CD8-positive, alpha-beta memory T cell (primary cell): ENCODE measurements around the gene SEPTIN5. TPM values are rescaled to one million over a fixed set of nuclear protein-coding genes. Genes with fewer than 3 reads are reported as not detected.

ENCODE experiments used
- CTCF ChIA-PET: fragments of 350-600 bp; sonication (Branson Sonifier 250); formaldehyde crosslinking; loops from one replicate; lab custom pipeline; 2021; ENCODE audit warnings: antibody characterized with exemption; lab: Charles Lee
- POLR2A ChIA-PET: fragments of 350-600 bp; sonication (Branson Sonifier 250); formaldehyde crosslinking; loops from one replicate; lab custom pipeline; 2021; ENCODE audit warnings: antibody characterized with exemption; lab: Charles Lee
- DNase-seq, 5 donors: peaks; one replicate each; pipeline versions ENCODE4 v3.0.0 to v3.0.0-alpha.2; 2020 to 2022; ENCODE audit warnings: mixed read lengths in 1 of 5
- H3K27ac ChIP-seq: one replicate; pipeline ENCODE4 v1.7.0; 2013; ENCODE audit warnings: low read depth, mild to moderate bottlenecking, low read length, moderate library complexity
- H3K27me3 ChIP-seq: 2 replicates; pipeline ENCODE4 v1.7.0; 2013; ENCODE audit warnings: low read length, mild to moderate bottlenecking; ENCODE audit not compliant: insufficient read depth, poor library complexity, severe bottlenecking
- H3K36me3 ChIP-seq: 2 replicates; pipeline ENCODE4 v1.7.0; 2013; ENCODE audit warnings: mild to moderate bottlenecking, low read length, moderate library complexity; ENCODE audit not compliant: insufficient read depth
- H3K4me1 ChIP-seq: 2 replicates; pipeline ENCODE4 v1.7.0; 2013; ENCODE audit warnings: mild to moderate bottlenecking, low read length, moderate library complexity; ENCODE audit not compliant: insufficient read depth
- H3K4me3 ChIP-seq: 2 replicates; pipeline ENCODE4 v1.7.0; 2013; ENCODE audit warnings: mild to moderate bottlenecking, low read length
- H3K9me3 ChIP-seq: 2 replicates; pipeline ENCODE4 v1.7.0; 2013; ENCODE audit warnings: mild to moderate bottlenecking, low read length
- H3K27ac Mint-ChIP-seq, 8 donors: one replicate each; pipeline ENCODE4 v1.8.0; 2020 to 2021; ENCODE audit warnings: mixed read lengths in 8 of 8, mild to moderate bottlenecking in 6 of 8, inconsistent platforms in 3 of 8, moderate library complexity in 3 of 8
- H3K27me3 Mint-ChIP-seq, 2 donors: one replicate each; pipeline ENCODE4 v1.8.0; 2020 to 2021; ENCODE audit warnings: mixed read lengths in 2 of 2, mild to moderate bottlenecking in 1 of 2, moderate library complexity in 1 of 2
- H3K36me3 Mint-ChIP-seq, 3 donors: one replicate each; pipeline ENCODE4 v1.8.0; 2020 to 2021; ENCODE audit warnings: mixed read lengths in 3 of 3, inconsistent platforms in 1 of 3, mild to moderate bottlenecking in 1 of 3
- H3K4me1 Mint-ChIP-seq, 3 donors: one replicate each; pipeline ENCODE4 v1.8.0; 2020 to 2021; ENCODE audit warnings: mixed read lengths in 3 of 3, inconsistent platforms in 1 of 3, mild to moderate bottlenecking in 1 of 3
- H3K4me3 Mint-ChIP-seq, 7 donors: one replicate each; pipeline ENCODE4 v1.8.0; 2020 to 2021; ENCODE audit warnings: mixed read lengths in 7 of 7, mild to moderate bottlenecking in 6 of 7, moderate library complexity in 4 of 7, inconsistent platforms in 2 of 7
- H3K9me3 Mint-ChIP-seq, 5 donors: one replicate each; pipeline ENCODE4 v1.8.0; 2020 to 2022; ENCODE audit warnings: mixed read lengths in 5 of 5, mild to moderate bottlenecking in 3 of 5, moderate library complexity in 2 of 5, inconsistent platforms in 1 of 5
- polyA plus RNA-seq: library from polyadenylated mRNA; unstranded; fragments of 300-500 nt; fragmentation: Illumina TruSeq; gene quantifications from one replicate; pipeline ENCODE4 v1.2.3, GENCODE V29; 2021
- total RNA-seq, 2 experiments: library from RNA; stranded (reverse); gene quantifications; one replicate each; pipeline ENCODE4 v1.2.3, GENCODE V29; 2021

Gene SEPTIN5
- total and polyA plus RNA-seq, 3 experiments from 2014 or later = 0.20 to 0.38 TPM; not detected in 1

GRCh38 chr22:19728836-19729235 lies 14.5 kb downstream of the SEPTIN5 start:
- Mint-ChIP-seq H3K27me3 (peaks cover 6 to 14% of the 10 kb centered on the region in 2 donors), H3K9me3 (no peaks in the 10 kb centered on the region), H3K27ac (no peak overlapping the region), H3K4me1 (peaks cover 0 to 11% (median 4%) of the 10 kb centered on the region in 3 donors), H3K36me3 (no peaks in the 10 kb centered on the region), H3K4me3 (no peak overlapping the region)
- Histone ChIP-seq H3K27ac (no peak overlapping the region), H3K4me1 (peaks cover 9% of the 10 kb centered on the region), H3K4me3 (no peak overlapping the region), H3K27me3 (peaks cover 9% of the 10 kb centered on the region), H3K36me3 (no peaks in the 10 kb centered on the region), H3K9me3 (no peaks in the 10 kb centered on the region)
- no peak for DNase-seq
- ChIA-PET CTCF (interaction anchor here (2.2 to 6.5 kb wide), 2 partner anchors 175 to 183 kb away, joined by 35 to 111 read pairs; no protein-coding TSS in a partner anchor), POLR2A (no interaction called here)

DNA sequence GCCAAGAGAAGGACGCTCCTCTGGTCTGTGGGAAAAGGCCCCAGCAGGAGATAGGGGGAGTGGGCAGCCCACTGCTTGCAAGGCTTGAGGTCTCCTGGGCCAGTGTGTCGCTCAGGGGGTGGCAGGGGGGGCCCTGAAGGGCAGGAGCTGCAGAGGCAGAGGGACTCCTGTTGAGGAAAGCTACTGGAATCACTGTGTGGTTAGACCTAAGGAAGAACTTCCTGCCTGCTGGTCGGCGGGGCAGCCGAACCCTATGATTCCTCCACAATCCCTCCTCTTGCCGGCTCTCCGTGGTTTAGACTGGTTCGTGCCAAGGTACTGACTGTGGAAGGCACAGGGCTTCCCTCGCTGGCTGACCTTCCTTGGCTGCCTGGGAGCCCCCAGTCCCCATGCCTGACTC lies 15.2 kb downstream of the SEPTIN5 start:
- Histone ChIP-seq H3K9me3 (no peaks in the 10 kb centered on the region), H3K4me3 (no peak overlapping the region), H3K4me1 (peaks cover 9% of the 10 kb centered on the region), H3K27ac (no peak overlapping the region), H3K36me3 (no peaks in the 10 kb centered on the region), H3K27me3 (peaks cover 5% of the 10 kb centered on the region)
- ChIA-PET POLR2A (no interaction called here), CTCF (interaction anchor here (1.2 to 6.5 kb wide), 8 partner anchors 13 to 211 kb away, joined by 4 to 111 read pairs (median 12); no protein-coding TSS in a partner anchor)
- no peaks in the 10 kb centered on the region for H3K36me3 Mint-ChIP-seq
- H3K27me3 Mint-ChIP-seq = peaks cover 6 to 13% of the 10 kb centered on the region in 2 donors
- no peaks in the 10 kb centered on the region for H3K9me3 Mint-ChIP-seq
- no peak overlapping the region for H3K27ac Mint-ChIP-seq
- H3K4me1 Mint-ChIP-seq = peaks cover 0 to 10% (median 3%) of the 10 kb centered on the region in 3 donors
- DNase-seq = no peak
- H3K4me3 Mint-ChIP-seq = no peak overlapping the region

- H3K27ac Mint-ChIP-seq = peak overlapping the region in 1 of 8 donors; percentile 79
These were observed 15.9 kb downstream of the SEPTIN5 start for GRCh38 chr22:19730198-19730597.

GRCh38 chr22:19730655-19731360 lies 16.5 kb downstream of the SEPTIN5 start:
- Mint-ChIP-seq H3K9me3 (no peaks in the 10 kb centered on the region), H3K4me3 (peak overlapping the region; percentile 63 to 81 (median 80)), H3K27me3 (peaks cover 4 to 5% of the 10 kb centered on the region in 2 donors), H3K27ac (peak overlapping the region in 1 of 8 donors; percentile 57), H3K4me1 (peaks cover 0 to 4% (median 2%) of the 10 kb centered on the region in 3 donors), H3K36me3 (no peaks in the 10 kb centered on the region)
- Histone ChIP-seq H3K4me1 (peaks cover 9% of the 10 kb centered on the region), H3K4me3 (peak overlapping the region; percentile 63), H3K27ac (peak overlapping the region; percentile 38), H3K36me3 (no peaks in the 10 kb centered on the region), H3K9me3 (no peaks in the 10 kb centered on the region), H3K27me3 (no peaks in the 10 kb centered on the region)
- peak; percentile 71 to 88 (median 81) for DNase-seq
- ChIA-PET CTCF (interaction anchor here (0.6 to 6.5 kb wide), 34 partner anchors 10 to 399 kb away, joined by 3 to 111 read pairs (median 4); no protein-coding TSS in a partner anchor), POLR2A (interaction anchor here (1.2 kb wide), 1 partner anchor 179 kb away, joined by 4 read pairs; no protein-coding TSS in a partner anchor)

More at GRCh38 chr22:19730198-19730597, 15.9 kb downstream of the SEPTIN5 start:
- H3K4me3 ChIP-seq = no peak overlapping the region
- H3K27me3 Mint-ChIP-seq = peaks cover 5 to 6% of the 10 kb centered on the region in 2 donors
- POLR2A ChIA-PET = interaction anchor here (1.2 kb wide), 1 partner anchor 180 kb away, joined by 4 read pairs; no protein-coding TSS in a partner anchor
- no peaks in the 10 kb centered on the region for H3K36me3 Mint-ChIP-seq
- H3K9me3 ChIP-seq = no peaks in the 10 kb centered on the region
- H3K36me3 ChIP-seq = no peaks in the 10 kb centered on the region
- no peak for DNase-seq
- CTCF ChIA-PET = interaction anchor here (0.6 to 6.5 kb wide), 33 partner anchors 10 to 399 kb away, joined by 3 to 111 read pairs (median 4); no protein-coding TSS in a partner anchor
- peak overlapping the region; percentile 38 for H3K27ac ChIP-seq
- H3K4me1 ChIP-seq = peaks cover 9% of the 10 kb centered on the region
- H3K27me3 ChIP-seq = no peaks in the 10 kb centered on the region
- H3K9me3 Mint-ChIP-seq = no peaks in the 10 kb centered on the region
- peaks cover 0 to 4% (median 2%) of the 10 kb centered on the region in 3 donors for H3K4me1 Mint-ChIP-seq
- peak overlapping the region in 1 of 7 donors; percentile 23 for H3K4me3 Mint-ChIP-seq

- Mint-ChIP-seq H3K27ac (no peak overlapping the region), H3K4me3 (no peak overlapping the region), H3K4me1 (peaks cover 0 to 4% (median 2%) of the 10 kb centered on the region in 3 donors), H3K27me3 (peaks cover 4 to 5% of the 10 kb centered on the region in 2 donors), H3K9me3 (no peaks in the 10 kb centered on the region), H3K36me3 (no peaks in the 10 kb centered on the region)
- peaks cover 9% of the 10 kb centered on the region for H3K4me1 ChIP-seq
- ChIA-PET CTCF (interaction anchor here (0.8 to 6.5 kb wide), 23 partner anchors 9 to 398 kb away, joined by 3 to 111 read pairs (median 5); no protein-coding TSS in a partner anchor), POLR2A (no interaction called here)
- H3K4me3 ChIP-seq = no peak overlapping the region
- H3K36me3 ChIP-seq = no peaks in the 10 kb centered on the region
- peak overlapping the region; percentile 38 for H3K27ac ChIP-seq
- no peaks in the 10 kb centered on the region for H3K27me3 ChIP-seq
- DNase-seq = no peak
- no peaks in the 10 kb centered on the region for H3K9me3 ChIP-seq
These were observed 17.2 kb downstream of the SEPTIN5 start for GRCh38 chr22:19731361-19732135.

- Histone ChIP-seq H3K27me3 (no peaks in the 10 kb centered on the region), H3K36me3 (no peaks in the 10 kb centered on the region), H3K4me3 (no peak overlapping the region), H3K9me3 (no peaks in the 10 kb centered on the region), H3K4me1 (peaks cover 9% of the 10 kb centered on the region), H3K27ac (no peak overlapping the region)
- Mint-ChIP-seq H3K36me3 (no peaks in the 10 kb centered on the region), H3K27ac (peak overlapping the region in 1 of 8 donors; percentile 70), H3K4me1 (peaks cover 0 to 4% (median 2%) of the 10 kb centered on the region in 3 donors), H3K27me3 (peaks cover 4 to 5% of the 10 kb centered on the region in 2 donors), H3K9me3 (no peaks in the 10 kb centered on the region), H3K4me3 (no peak overlapping the region)
- ChIA-PET CTCF (interaction anchor here (2.8 to 6.5 kb wide), 2 partner anchors 10 to 180 kb away, joined by 10 to 111 read pairs; no protein-coding TSS in a partner anchor), POLR2A (no interaction called here)
- DNase-seq = no peak
These were observed 18.3 kb downstream of the SEPTIN5 start for GRCh38 chr22:19732403-19733113.

- Histone ChIP-seq H3K4me3 (no peak overlapping the region), H3K4me1 (peaks cover 9% of the 10 kb centered on the region), H3K27ac (no peak overlapping the region), H3K9me3 (no peaks in the 10 kb centered on the region), H3K36me3 (no peaks in the 10 kb centered on the region), H3K27me3 (no peaks in the 10 kb centered on the region)
- Mint-ChIP-seq H3K36me3 (no peaks in the 10 kb centered on the region), H3K4me3 (no peak overlapping the region), H3K9me3 (no peaks in the 10 kb centered on the region), H3K27ac (no peak overlapping the region), H3K4me1 (peaks cover 0 to 4% (median 2%) of the 10 kb centered on the region in 3 donors), H3K27me3 (peaks cover 4 to 5% of the 10 kb centered on the region in 2 donors)
- DNase-seq = no peak
- ChIA-PET POLR2A (no interaction called here), CTCF (interaction anchor here (6.5 kb wide), 1 partner anchor 178 kb away, joined by 111 read pairs; no protein-coding TSS in a partner anchor)
These were observed 19.5 kb downstream of the SEPTIN5 start for GRCh38 chr22:19733755-19734154.
